Stimulated activated CD4-positive, alpha-beta T cell treated with anti-CD3 and anti-CD28 coated beads, Interleukin-1b, Interleukin-23, amount 100 ng/mL, for 1 hour (primary cell): ENCODE data around the gene CHSY3.
"Not testable (repeated sequence)": the region's sequence is repeated elsewhere in the genome, so short reads cannot be mapped to it uniquely, and the experiment has no call there.

Experiments used
- DNase-seq, 2 donors: peaks; one replicate each; pipeline ENCODE4 v3.0.0-alpha.2; 2020; ENCODE audit warnings: low read depth in 2 of 2

The CHSY3 gene

DNA sequence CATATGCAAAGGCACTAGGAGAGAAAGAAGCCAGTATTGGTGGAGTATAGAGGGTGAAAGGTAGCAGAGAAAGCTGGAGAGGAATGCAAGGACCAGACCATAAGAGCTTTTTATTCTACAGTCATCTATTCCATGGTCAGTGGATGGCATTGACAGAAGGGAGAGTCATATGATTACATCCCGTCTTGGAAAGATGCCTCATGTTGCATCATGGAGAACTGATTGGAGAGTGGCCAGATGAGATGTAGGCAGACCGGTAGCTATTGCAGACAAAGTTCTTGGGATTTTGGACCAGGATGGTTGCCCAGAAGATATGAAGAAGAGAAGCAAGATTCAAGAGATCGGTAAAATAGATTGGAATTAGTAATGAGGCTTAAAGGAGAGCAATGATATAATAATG lies 260.7 kb downstream of the CHSY3 start:
- no peak for DNase-seq

DNA sequence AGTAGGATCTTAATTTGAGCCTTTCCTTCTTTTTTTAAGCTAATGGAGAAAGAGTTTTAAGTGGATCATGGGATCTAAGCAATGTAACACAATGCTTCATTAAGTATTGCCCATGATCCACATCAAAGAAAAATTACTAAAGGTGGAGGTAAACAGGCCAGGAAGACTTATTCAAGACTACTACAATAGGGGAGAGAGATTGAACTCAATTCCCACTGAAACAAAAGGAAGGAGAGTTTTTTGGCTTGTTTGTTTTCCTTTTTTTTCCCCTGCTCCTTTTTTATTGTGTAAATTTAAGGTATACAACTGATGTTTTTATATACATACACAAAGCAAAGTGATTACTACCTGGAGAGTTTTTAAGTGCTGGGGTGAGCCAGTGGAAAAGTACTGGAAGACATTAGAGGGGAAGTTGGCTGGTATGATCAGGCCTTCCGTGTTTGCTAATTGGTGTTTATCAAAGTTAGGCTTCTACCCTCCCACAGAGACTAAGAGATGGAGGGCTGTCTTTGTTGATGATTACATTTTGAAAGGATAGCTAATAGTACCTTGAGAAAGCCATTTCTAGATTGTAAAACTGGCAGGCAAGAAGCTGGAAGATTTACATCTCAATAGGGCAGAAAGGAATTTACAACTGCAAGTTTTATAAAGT lies 262.7 kb downstream of the CHSY3 start:
- DNase-seq = no peak

GRCh38 chr5:130168211-130168610 lies 263.9 kb downstream of the CHSY3 start:
- DNase-seq = no peak

- no peak for DNase-seq
These were observed 267.4 kb downstream of the CHSY3 start for GRCh38 chr5:130171699-130172098.

- no peak for DNase-seq
These were observed 278.9 kb downstream of the CHSY3 start for GRCh38 chr5:130183115-130183514.

- no peak for DNase-seq
These were observed 285.7 kb downstream of the CHSY3 start for GRCh38 chr5:130189961-130190360.

GRCh38 chr5:130198927-130199326 lies 294.7 kb downstream of the CHSY3 start:
- no peak for DNase-seq

DNA sequence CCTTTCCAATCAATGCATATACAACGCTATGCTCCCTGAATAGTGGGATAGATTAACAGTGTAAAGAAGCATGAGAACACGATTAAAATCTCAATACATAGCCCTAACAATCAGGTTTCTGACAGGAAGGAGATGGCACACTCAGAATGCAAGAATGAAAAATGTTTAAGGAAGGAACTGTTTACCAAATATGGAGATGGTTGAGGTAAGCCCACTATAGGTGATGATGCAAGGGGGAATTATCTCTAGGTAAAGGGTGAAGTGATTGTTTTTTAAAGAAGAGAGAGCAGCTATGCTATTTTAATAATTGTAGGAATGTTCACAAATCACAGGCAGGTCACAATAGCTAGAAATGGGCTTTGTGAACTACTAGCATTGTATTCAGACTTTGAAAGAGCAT lies 302.4 kb downstream of the CHSY3 start:
- no peak for DNase-seq

GRCh38 chr5:130213607-130214006 lies 309.3 kb downstream of the CHSY3 start:
- no peak for DNase-seq

GRCh38 chr5:130216286-130216685 lies 312.0 kb downstream of the CHSY3 start:
- DNase-seq = no peak

GRCh38 chr5:130222573-130222972 lies 318.3 kb downstream of the CHSY3 start:
- DNase-seq = no peak

- DNase-seq = not testable (repeated sequence)
These were observed 322.3 kb downstream of the CHSY3 start for GRCh38 chr5:130226556-130226955.

- DNase-seq = no peak
These were observed 323.4 kb downstream of the CHSY3 start for GRCh38 chr5:130227699-130228098.

- DNase-seq = no peak
These were observed 327.5 kb downstream of the CHSY3 start for GRCh38 chr5:130231786-130232185.

DNA sequence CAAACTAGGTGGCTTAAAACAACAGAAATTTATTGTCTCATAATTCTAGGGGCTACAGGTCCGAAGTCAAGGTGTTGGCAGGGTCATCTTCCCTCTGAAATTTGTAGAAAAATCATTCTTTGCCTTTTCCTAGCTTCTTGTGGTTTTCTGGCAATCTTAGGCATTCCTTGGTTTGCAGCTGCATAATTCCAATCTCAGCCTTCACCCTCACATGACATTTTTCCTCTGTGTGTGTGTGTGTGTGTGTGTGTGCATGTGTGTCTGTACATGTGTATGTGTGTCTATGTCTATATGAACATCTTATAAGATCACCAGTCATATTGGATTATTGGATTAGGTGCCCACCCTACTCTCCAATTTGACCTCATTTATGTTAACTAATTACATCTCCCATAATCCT lies 330.6 kb downstream of the CHSY3 start:
- DNase-seq = no peak
